HL-60 (cell line): ENCODE measurements around the gene SLBP.

Experiments
- DNase-seq, 2 experiments: peaks; one replicate each; pipeline ENCODE4 v3.0.0-alpha.2; 2010 to 2020; ENCODE audit warnings: low read depth in 1 of 2, low spot score in 1 of 2
- H3K27ac ChIP-seq: fragments of 250-450 bp; sonication (Bioruptor Pico); replicated peaks from 2 replicates; pipeline ENCODE4 v1.5.1; 2020; ENCODE audit warnings: mild to moderate bottlenecking, moderate library complexity
- H3K27me3 ChIP-seq: fragments of 250-450 bp; sonication (Bioruptor Pico); 2 replicates; pipeline ENCODE4 v1.5.1; 2021; ENCODE audit warnings: mild to moderate bottlenecking, moderate library complexity; ENCODE audit not compliant: insufficient read depth, poor library complexity, severe bottlenecking
- H3K4me3 ChIP-seq: replicated peaks from 2 replicates; pipeline ENCODE4 v1.5.1; 2011; ENCODE audit warnings: mild to moderate bottlenecking, control low read depth, low read length; ENCODE audit not compliant: insufficient read depth
- GABPA ChIP-seq: IDR thresholded peaks from 2 replicates; pipeline ENCODE4 v1.6.1; 2012; ENCODE audit warnings: low read depth
- POLR2AphosphoS5 ChIP-seq: IDR thresholded peaks from 2 replicates; pipeline ENCODE4 v1.6.1; 2012; ENCODE audit warnings: low read depth
- SPI1 ChIP-seq: IDR thresholded peaks from 2 replicates; pipeline ENCODE4 v1.6.1; 2012; ENCODE audit warnings: low read depth, mild to moderate bottlenecking, borderline replicate concordance
- TF ChIP-seq, protein P1 (sequence below): IDR thresholded peaks from one replicate; pipeline ENCODE4 v1.5.1; 2011; ENCODE audit warnings: low read length, control low read depth, inconsistent platforms; ENCODE audit not compliant: insufficient read depth
- TF ChIP-seq, protein P2 (sequence below): IDR thresholded peaks from 2 replicates; pipeline ENCODE4 v1.6.1; 2012; ENCODE audit warnings: low read depth; ENCODE audit not compliant: insufficient replicate concordance

The SLBP gene

DNA sequence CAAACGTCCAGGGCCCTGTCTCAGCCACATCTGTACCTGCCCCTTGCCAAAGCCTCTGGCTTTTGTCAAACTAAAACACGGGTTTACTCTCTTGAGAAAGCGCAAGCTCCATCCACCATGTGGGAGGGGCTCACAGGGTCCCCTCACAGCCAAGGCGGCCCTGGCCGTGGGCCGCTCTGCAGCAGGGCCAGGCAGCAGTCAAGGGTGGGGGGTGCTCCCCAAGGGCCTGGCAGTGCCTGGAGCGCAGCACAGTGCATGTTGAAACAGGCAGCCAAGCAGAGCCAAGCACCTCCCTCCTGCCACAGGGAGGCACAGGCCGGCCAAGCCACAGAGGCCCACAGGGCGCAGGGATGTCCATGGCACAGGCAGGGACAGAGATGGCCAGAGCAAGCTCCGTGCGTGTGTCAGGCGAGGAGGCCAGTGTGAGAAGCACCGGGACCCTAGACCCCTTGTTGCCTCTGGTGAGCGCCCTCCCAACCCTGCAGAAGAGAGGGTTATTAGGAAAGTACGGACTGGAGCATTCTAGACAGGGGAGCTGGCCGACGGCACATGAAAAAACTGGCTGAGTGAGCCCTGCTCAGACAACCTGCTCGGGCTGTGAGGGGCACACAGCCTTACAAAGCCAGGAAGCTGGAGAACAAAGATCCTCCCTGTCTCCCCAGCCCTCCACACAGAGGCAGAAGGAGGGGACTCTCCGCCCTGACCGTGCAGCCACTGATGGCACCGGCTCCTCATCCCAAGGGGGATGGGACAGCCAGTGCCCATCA is 67.0 kb downstream of the SLBP start:
- Histone ChIP-seq H3K4me3 (no peak overlapping the region), H3K27me3 (no peaks in the 10 kb centered on the region), H3K27ac (no peak overlapping the region)
- DNase-seq: no peak
- no peak for TF ChIP-seq GABPA

DNA sequence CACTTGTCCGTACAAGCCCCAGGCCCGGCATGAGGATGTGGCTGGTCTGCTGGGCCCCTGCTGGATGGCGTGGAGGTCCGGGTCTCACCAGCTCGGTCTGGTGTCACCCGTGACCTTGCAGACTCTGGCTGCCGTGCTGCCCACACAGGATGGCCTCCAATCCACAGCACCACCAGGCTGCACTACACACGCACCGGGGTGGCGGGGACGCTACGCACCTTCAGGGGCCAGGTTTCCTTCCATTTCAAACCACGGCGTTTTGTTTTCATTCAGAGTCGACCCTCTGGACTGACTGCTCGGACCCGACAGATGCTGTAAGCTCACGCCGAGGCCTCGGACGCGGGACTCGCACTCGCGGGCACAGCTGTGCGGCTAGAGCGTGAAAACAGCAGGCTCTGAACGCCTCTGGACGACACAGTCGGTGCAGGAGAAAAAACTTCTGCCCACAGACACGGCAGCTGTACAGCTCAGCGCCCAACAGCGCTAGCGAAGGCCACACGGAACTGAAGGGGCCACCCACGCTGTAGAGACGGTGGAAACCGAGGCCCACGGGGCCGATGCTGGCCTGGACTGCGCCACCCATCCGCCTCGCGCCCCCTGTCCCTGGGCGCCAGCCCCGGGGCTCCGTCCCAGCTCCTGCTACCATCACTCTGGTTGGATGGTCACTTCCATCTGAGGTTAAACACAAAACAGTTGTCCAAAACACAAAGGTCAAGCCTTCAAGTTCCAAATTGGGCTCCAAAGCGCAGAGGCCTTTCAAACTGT is 68.0 kb downstream of the SLBP start:
- no peaks in the 10 kb centered on the region for H3K27me3 ChIP-seq

More for the DNA sequence above, 68.0 kb downstream of the SLBP start:
- TF ChIP-seq, protein P1, sequence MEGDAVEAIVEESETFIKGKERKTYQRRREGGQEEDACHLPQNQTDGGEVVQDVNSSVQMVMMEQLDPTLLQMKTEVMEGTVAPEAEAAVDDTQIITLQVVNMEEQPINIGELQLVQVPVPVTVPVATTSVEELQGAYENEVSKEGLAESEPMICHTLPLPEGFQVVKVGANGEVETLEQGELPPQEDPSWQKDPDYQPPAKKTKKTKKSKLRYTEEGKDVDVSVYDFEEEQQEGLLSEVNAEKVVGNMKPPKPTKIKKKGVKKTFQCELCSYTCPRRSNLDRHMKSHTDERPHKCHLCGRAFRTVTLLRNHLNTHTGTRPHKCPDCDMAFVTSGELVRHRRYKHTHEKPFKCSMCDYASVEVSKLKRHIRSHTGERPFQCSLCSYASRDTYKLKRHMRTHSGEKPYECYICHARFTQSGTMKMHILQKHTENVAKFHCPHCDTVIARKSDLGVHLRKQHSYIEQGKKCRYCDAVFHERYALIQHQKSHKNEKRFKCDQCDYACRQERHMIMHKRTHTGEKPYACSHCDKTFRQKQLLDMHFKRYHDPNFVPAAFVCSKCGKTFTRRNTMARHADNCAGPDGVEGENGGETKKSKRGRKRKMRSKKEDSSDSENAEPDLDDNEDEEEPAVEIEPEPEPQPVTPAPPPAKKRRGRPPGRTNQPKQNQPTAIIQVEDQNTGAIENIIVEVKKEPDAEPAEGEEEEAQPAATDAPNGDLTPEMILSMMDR: no peak
- no peak for TF ChIP-seq POLR2AphosphoS5
- TF ChIP-seq SPI1: no peak
- no peak for TF ChIP-seq GABPA
- TF ChIP-seq, protein P2, sequence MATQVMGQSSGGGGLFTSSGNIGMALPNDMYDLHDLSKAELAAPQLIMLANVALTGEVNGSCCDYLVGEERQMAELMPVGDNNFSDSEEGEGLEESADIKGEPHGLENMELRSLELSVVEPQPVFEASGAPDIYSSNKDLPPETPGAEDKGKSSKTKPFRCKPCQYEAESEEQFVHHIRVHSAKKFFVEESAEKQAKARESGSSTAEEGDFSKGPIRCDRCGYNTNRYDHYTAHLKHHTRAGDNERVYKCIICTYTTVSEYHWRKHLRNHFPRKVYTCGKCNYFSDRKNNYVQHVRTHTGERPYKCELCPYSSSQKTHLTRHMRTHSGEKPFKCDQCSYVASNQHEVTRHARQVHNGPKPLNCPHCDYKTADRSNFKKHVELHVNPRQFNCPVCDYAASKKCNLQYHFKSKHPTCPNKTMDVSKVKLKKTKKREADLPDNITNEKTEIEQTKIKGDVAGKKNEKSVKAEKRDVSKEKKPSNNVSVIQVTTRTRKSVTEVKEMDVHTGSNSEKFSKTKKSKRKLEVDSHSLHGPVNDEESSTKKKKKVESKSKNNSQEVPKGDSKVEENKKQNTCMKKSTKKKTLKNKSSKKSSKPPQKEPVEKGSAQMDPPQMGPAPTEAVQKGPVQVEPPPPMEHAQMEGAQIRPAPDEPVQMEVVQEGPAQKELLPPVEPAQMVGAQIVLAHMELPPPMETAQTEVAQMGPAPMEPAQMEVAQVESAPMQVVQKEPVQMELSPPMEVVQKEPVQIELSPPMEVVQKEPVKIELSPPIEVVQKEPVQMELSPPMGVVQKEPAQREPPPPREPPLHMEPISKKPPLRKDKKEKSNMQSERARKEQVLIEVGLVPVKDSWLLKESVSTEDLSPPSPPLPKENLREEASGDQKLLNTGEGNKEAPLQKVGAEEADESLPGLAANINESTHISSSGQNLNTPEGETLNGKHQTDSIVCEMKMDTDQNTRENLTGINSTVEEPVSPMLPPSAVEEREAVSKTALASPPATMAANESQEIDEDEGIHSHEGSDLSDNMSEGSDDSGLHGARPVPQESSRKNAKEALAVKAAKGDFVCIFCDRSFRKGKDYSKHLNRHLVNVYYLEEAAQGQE: no peak
- Histone ChIP-seq H3K27ac (no peak overlapping the region), H3K4me3 (no peak overlapping the region)
- DNase-seq: no peak
